Esophagus squamous epithelium (tissue), 4 donors: ENCODE measurements around the gene FGF14.

ENCODE experiments used
- POLR2A ChIP-seq, 4 donors: fragments of 450-650 bp; IDR thresholded peaks; one replicate each; pipeline ENCODE4 v1.6.1; 2017; ENCODE audit warnings: antibody characterized with exemption in 4 of 4, mild to moderate bottlenecking in 4 of 4, moderate library complexity in 3 of 4
- TF ChIP-seq, protein P1 (sequence below), 6 experiments: fragments of 450-650 bp in 4 of 6; fragments of 200-600 bp in 2 of 6; sonication (generic) in 2 of 6; IDR thresholded peaks; one replicate each; pipeline ENCODE4 v1.5.1; 2016 to 2019; ENCODE audit warnings: antibody characterized with exemption in 6 of 6, mild to moderate bottlenecking in 4 of 6, moderate library complexity in 4 of 6

DNA sequence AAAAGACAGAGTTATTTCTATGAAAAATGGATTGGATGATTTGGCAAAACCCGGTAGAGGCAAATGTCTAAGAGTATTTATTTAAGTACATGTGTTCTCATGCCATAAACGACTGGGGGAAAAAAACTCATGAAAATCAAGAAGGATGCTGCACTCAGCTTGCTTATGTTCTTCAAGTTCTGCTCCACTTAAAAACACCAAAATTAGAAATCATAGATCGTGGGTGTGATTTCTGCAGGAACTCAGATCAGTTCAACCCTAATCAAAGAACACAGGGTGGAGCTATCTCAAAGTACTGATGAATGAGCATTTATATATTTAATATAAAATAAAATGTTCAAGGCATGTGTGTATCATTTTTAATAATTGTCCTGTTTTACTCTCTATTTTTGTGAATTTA lies 103.8 kb downstream of the FGF14 start:
- TF ChIP-seq, protein P1, sequence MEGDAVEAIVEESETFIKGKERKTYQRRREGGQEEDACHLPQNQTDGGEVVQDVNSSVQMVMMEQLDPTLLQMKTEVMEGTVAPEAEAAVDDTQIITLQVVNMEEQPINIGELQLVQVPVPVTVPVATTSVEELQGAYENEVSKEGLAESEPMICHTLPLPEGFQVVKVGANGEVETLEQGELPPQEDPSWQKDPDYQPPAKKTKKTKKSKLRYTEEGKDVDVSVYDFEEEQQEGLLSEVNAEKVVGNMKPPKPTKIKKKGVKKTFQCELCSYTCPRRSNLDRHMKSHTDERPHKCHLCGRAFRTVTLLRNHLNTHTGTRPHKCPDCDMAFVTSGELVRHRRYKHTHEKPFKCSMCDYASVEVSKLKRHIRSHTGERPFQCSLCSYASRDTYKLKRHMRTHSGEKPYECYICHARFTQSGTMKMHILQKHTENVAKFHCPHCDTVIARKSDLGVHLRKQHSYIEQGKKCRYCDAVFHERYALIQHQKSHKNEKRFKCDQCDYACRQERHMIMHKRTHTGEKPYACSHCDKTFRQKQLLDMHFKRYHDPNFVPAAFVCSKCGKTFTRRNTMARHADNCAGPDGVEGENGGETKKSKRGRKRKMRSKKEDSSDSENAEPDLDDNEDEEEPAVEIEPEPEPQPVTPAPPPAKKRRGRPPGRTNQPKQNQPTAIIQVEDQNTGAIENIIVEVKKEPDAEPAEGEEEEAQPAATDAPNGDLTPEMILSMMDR (IDR thresholded peaks at IDR 0.05), result no peak
- no peak for TF ChIP-seq POLR2A (IDR thresholded peaks at IDR 0.05)
